Measurements from ENCODE around the gene ZKSCAN2.

DNA sequence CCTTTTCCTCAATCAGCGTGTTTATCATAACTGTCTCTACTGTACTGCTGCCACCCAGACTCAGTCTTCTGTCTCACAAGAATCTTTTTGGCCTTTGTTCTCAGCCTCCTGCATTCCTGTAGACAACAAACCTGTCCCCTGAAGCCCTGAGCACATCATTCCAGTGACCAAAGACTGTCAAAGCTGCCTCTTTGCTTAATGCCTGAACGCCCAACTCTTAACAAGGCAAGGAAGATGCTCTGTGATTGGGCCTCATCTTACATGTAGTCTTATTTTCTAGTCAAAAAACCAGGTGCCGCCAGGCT is 70.2 kb downstream of the ZKSCAN2 start:
- TF ChIP-seq, protein P1, sequence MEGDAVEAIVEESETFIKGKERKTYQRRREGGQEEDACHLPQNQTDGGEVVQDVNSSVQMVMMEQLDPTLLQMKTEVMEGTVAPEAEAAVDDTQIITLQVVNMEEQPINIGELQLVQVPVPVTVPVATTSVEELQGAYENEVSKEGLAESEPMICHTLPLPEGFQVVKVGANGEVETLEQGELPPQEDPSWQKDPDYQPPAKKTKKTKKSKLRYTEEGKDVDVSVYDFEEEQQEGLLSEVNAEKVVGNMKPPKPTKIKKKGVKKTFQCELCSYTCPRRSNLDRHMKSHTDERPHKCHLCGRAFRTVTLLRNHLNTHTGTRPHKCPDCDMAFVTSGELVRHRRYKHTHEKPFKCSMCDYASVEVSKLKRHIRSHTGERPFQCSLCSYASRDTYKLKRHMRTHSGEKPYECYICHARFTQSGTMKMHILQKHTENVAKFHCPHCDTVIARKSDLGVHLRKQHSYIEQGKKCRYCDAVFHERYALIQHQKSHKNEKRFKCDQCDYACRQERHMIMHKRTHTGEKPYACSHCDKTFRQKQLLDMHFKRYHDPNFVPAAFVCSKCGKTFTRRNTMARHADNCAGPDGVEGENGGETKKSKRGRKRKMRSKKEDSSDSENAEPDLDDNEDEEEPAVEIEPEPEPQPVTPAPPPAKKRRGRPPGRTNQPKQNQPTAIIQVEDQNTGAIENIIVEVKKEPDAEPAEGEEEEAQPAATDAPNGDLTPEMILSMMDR (IDR thresholded peaks at IDR 0.05; ENCODE audit: insufficient read depth, low read depth, low read length) = no peak
- no peak for TF ChIP-seq EZH2 (IDR thresholded peaks at IDR 0.05; ENCODE audit: insufficient read depth, low read length)

Data from astrocyte (in vitro differentiated cells and primary cell).